HepG2 (cell line): ENCODE results near the gene C19orf73. TPM values are rescaled to one million over a fixed set of nuclear protein-coding genes. Genes with fewer than 3 reads are reported as not detected.
A peak's percentile ranks its signal among the peaks of the same experiment; 100 is the strongest.

Experiments used
- ARHGAP35 ChIP-seq: sonication (generic); formaldehyde crosslinking; IDR thresholded peaks from 2 replicates; pipeline ENCODE4 v1.9.0; 2022; ENCODE audit warnings: mild to moderate bottlenecking, inconsistent platforms, moderate library complexity, missing genetic modification reagents, borderline replicate concordance
- ATM ChIP-seq: fragments of 450-650 bp; IDR thresholded peaks from 2 replicates; pipeline ENCODE4 v1.7.1; 2017; ENCODE audit warnings: mild to moderate bottlenecking, borderline replicate concordance
- BHLHE40 ChIP-seq: IDR thresholded peaks from 2 replicates; pipeline ENCODE4 v1.6.1; 2011; ENCODE audit warnings: low read length, improper control_type of control experiment
- BORCS8-MEF2B ChIP-seq: sonication (generic); formaldehyde crosslinking; IDR thresholded peaks from 2 replicates; pipeline ENCODE4 v1.8.0; 2022; ENCODE audit warnings: mild to moderate bottlenecking, missing genetic modification reagents
- CAMTA2 ChIP-seq: sonication (generic); formaldehyde crosslinking; IDR thresholded peaks from 2 replicates; pipeline ENCODE4 v1.4.0; 2020; ENCODE audit warnings: mild to moderate bottlenecking, missing genetic modification reagents, borderline replicate concordance
- CREB1 ChIP-seq, 2 experiments: fragments of 450-650 bp in 1 of 2; IDR thresholded peaks; 2 replicates each; pipeline ENCODE4 v1.6.1; 2016 to 2017; ENCODE audit warnings: control low read depth in 1 of 2, mild to moderate bottlenecking in 1 of 2, missing compliant biosample characterization in 1 of 2, missing genetic modification characterization in 1 of 2
- ELF4 ChIP-seq: sonication (generic); formaldehyde crosslinking; IDR thresholded peaks from 2 replicates; pipeline ENCODE4 v1.5.0; 2020; ENCODE audit warnings: missing genetic modification reagents, mild to moderate bottlenecking, moderate library complexity, borderline replicate concordance
- EP300 ChIP-seq, 3 experiments: sonication (generic) in 1 of 3; formaldehyde crosslinking in 1 of 3; IDR thresholded peaks; 2 replicates each; pipeline versions ENCODE4 v1.5.1 to v1.6.1; 2011 to 2020; ENCODE audit warnings: low read depth in 2 of 3, low read length in 2 of 3, borderline replicate concordance in 1 of 3, improper control_type of control experiment in 1 of 3, mild to moderate bottlenecking in 1 of 3, missing genetic modification reagents in 1 of 3, moderate library complexity in 1 of 3
- ESRRA ChIP-seq: sonication (generic); formaldehyde crosslinking; IDR thresholded peaks from 2 replicates; pipeline ENCODE4 v1.5.1; 2020; ENCODE audit warnings: mild to moderate bottlenecking, low read depth, missing genetic modification reagents
- FOXK2 ChIP-seq: fragments of 450-650 bp; IDR thresholded peaks from 2 replicates; pipeline ENCODE4 v1.6.1; 2016
- GPN1 ChIP-seq: sonication (generic); formaldehyde crosslinking; IDR thresholded peaks from 2 replicates; pipeline ENCODE4 v1.5.1; 2020; ENCODE audit warnings: missing genetic modification reagents, borderline replicate concordance
- HOXA5 ChIP-seq: sonication (generic); formaldehyde crosslinking; IDR thresholded peaks from 2 replicates; pipeline ENCODE4 v1.4.0; 2020; ENCODE audit warnings: missing genetic modification reagents
- MIER2 ChIP-seq: IDR thresholded peaks from 2 replicates; pipeline ENCODE4 v1.6.1; 2016; ENCODE audit warnings: missing biosample characterization, missing genetic modification reagents
- SIX4 ChIP-seq: sonication (generic); formaldehyde crosslinking; IDR thresholded peaks from 2 replicates; pipeline ENCODE4 v1.4.0; 2020; ENCODE audit warnings: missing genetic modification reagents
- ZNF567 ChIP-seq: sonication (generic); formaldehyde crosslinking; IDR thresholded peaks from 2 replicates; pipeline ENCODE4 v1.8.1; 2023; ENCODE audit warnings: mild to moderate bottlenecking, missing genetic modification reagents, borderline replicate concordance
- ZNF747 ChIP-seq: sonication (generic); formaldehyde crosslinking; IDR thresholded peaks from 2 replicates; pipeline ENCODE4 v1.8.1; 2023; ENCODE audit warnings: missing genetic modification reagents, mild to moderate bottlenecking, borderline replicate concordance
- ZNF788 ChIP-seq: sonication (generic); formaldehyde crosslinking; IDR thresholded peaks from 2 replicates; pipeline ENCODE4 v1.5.0; 2020; ENCODE audit warnings: mild to moderate bottlenecking, missing genetic modification reagents, borderline replicate concordance
- ZSCAN21 ChIP-seq: sonication (generic); formaldehyde crosslinking; IDR thresholded peaks from 2 replicates; pipeline ENCODE4 v1.8.0; 2022; ENCODE audit warnings: mild to moderate bottlenecking, missing genetic modification reagents, moderate library complexity, borderline replicate concordance
- polyA plus RNA-seq, 8 experiments: library from polyadenylated mRNA; depleted of rRNA in 3 of 8; stranded (reverse) in 7 of 8; unstranded in 1 of 8; fragments of >200 nt; fragmentation: Illumina TruSeq in 4 of 8; extraction: Trizol in 4 of 8; gene quantifications; 2 replicates each; pipeline versions ENCODE4 v1.2.1 to v1.2.3, GENCODE V29; 2011 to 2016; ENCODE audit warnings: low read depth in 4 of 8, missing spikeins in 1 of 8, mixed read lengths in 1 of 8; ENCODE audit not compliant: insufficient read depth in 1 of 8
- total RNA-seq, 5 experiments: library from RNA; depleted of rRNA; stranded (reverse); fragments of >200 nt; fragmentation: Illumina TruSeq; extraction: Trizol; gene quantifications; 2 replicates each; pipeline ENCODE4 v1.2.3, GENCODE V29; 2016; ENCODE audit warnings: low read depth in 1 of 5
- TF ChIP-seq, protein P1 (sequence below): sonication (generic); formaldehyde crosslinking; IDR thresholded peaks from 2 replicates; pipeline ENCODE4 v1.5.1; 2020; ENCODE audit warnings: mild to moderate bottlenecking, missing genetic modification reagents, borderline replicate concordance
- TF ChIP-seq, protein P2 (sequence below): sonication (generic); formaldehyde crosslinking; conservative IDR thresholded peaks from 2 replicates; pipeline ENCODE4 v1.4.0; 2020; ENCODE audit warnings: missing genetic modification reagents
- TF ChIP-seq, protein P3 (sequence below): sonication (generic); formaldehyde crosslinking; IDR thresholded peaks from 2 replicates; pipeline ENCODE4 v1.5.1; 2020; ENCODE audit warnings: missing genetic modification reagents, mild to moderate bottlenecking, borderline replicate concordance

C19orf73 gene
- total and polyA plus RNA-seq, 2 of the 13 experiments (the other 11 are each of a cell fraction or from before 2014, with no cell fraction given) = 1.4 to 1.5 TPM

DNA sequence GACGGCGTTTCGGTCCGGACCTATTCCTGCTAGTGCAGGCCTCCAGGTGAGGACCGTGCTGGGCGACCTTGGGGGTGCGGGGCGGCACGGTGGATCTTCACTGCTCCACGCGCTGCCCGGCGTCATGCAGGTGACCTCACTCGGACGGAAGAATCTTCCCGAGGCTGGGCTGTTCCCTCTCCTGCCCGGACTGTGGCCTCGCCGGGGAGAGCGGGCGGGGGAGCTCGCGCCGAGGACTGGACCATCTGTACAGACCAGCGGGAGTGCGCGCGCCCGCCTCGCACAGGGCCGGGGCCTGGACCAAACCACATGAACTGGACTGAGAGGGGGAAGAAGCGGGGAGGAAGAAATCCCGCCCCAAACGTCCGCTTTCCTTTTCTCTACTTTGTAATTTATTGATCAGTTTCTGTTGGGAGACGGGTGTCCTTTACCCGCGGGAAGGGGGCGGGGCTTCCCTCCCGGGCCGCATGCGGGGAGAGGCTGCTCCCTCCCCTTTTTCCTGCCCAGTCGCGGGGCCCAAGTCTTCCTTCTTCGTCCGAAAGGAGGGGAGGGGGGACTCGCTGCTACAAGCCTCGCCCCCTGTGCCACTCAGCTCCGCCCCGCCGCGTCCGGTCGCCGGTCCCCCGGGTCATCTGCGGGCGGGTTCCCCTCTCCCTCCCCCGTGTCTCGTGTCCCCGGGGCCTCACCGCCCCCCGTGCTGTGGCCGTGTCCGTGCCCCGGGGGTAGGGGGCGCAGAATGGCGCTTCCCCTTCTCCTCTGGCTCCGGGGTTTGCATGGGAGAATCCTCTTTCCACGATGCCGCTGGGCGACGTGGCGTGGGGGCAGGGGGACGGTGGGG lies 31.4 kb upstream of the C19orf73 start (continued):
- TF ChIP-seq, protein P1, sequence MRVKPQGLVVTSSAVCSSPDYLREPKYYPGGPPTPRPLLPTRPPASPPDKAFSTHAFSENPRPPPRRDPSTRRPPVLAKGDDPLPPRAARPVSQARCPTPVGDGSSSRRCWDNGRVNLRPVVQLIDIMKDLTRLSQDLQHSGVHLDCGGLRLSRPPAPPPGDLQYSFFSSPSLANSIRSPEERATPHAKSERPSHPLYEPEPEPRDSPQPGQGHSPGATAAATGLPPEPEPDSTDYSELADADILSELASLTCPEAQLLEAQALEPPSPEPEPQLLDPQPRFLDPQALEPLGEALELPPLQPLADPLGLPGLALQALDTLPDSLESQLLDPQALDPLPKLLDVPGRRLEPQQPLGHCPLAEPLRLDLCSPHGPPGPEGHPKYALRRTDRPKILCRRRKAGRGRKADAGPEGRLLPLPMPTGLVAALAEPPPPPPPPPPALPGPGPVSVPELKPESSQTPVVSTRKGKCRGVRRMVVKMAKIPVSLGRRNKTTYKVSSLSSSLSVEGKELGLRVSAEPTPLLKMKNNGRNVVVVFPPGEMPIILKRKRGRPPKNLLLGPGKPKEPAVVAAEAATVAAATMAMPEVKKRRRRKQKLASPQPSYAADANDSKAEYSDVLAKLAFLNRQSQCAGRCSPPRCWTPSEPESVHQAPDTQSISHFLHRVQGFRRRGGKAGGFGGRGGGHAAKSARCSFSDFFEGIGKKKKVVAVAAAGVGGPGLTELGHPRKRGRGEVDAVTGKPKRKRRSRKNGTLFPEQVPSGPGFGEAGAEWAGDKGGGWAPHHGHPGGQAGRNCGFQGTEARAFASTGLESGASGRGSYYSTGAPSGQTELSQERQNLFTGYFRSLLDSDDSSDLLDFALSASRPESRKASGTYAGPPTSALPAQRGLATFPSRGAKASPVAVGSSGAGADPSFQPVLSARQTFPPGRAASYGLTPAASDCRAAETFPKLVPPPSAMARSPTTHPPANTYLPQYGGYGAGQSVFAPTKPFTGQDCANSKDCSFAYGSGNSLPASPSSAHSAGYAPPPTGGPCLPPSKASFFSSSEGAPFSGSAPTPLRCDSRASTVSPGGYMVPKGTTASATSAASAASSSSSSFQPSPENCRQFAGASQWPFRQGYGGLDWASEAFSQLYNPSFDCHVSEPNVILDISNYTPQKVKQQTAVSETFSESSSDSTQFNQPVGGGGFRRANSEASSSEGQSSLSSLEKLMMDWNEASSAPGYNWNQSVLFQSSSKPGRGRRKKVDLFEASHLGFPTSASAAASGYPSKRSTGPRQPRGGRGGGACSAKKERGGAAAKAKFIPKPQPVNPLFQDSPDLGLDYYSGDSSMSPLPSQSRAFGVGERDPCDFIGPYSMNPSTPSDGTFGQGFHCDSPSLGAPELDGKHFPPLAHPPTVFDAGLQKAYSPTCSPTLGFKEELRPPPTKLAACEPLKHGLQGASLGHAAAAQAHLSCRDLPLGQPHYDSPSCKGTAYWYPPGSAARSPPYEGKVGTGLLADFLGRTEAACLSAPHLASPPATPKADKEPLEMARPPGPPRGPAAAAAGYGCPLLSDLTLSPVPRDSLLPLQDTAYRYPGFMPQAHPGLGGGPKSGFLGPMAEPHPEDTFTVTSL (CRISPR knock-in tag) = 0 out of 2 replicates have a peak, but pooled peaks have one; percentile 28
- TF ChIP-seq BHLHE40 = peak; percentile 92
- peak; percentile 46; the same call in 1 of the 2 replicates for TF ChIP-seq CREB1 (IDR thresholded peaks at IDR 0.05)
- no peak for TF ChIP-seq CREB1 (CRISPR knock-in tag; IDR thresholded peaks at IDR 0.05)
- 0 out of 4 replicates have a peak, but pooled peaks of 1 of the 2 experiments have one; percentile 30 for TF ChIP-seq EP300 (IDR thresholded peaks at IDR 0.05; ENCODE audit: low read depth in 2 of 2, low read length in 2 of 2)
- TF ChIP-seq EP300 (CRISPR knock-in tag; IDR thresholded peaks at IDR 0.05; ENCODE audit: borderline replicate concordance) = no peak
- TF ChIP-seq, protein P2, sequence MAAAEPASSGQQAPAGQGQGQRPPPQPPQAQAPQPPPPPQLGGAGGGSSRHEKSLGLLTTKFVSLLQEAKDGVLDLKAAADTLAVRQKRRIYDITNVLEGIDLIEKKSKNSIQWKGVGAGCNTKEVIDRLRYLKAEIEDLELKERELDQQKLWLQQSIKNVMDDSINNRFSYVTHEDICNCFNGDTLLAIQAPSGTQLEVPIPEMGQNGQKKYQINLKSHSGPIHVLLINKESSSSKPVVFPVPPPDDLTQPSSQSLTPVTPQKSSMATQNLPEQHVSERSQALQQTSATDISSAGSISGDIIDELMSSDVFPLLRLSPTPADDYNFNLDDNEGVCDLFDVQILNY (CRISPR knock-in tag) = no peak
- no peak for TF ChIP-seq ATM
- TF ChIP-seq ZSCAN21 (CRISPR knock-in tag) = peak; percentile 39; the same call in 1 of the 2 replicates
- no peak for TF ChIP-seq MIER2
- no peak for TF ChIP-seq SIX4
- TF ChIP-seq HOXA5 (CRISPR knock-in tag) = no peak
- TF ChIP-seq ELF4 (CRISPR knock-in tag) = 0 out of 2 replicates have a peak, but pooled peaks have one; percentile 74
- no peak for TF ChIP-seq ARHGAP35 (CRISPR knock-in tag)
- TF ChIP-seq ZNF567 (CRISPR knock-in tag) = peak; percentile 23; the same call in 1 of the 2 replicates
- TF ChIP-seq, protein P3, sequence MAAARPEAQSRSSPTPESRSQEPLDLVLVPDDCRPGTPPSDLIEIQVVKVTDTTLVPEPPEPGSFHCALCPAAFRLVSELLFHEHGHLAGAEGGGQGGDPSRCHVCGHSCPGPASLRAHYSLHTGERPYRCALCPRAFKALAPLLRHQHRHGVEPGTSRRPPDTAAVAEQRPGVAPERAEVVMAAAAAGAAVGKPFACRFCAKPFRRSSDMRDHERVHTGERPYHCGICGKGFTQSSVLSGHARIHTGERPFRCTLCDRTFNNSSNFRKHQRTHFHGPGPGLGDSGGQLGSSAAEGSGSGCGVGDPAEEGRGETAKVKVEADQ (CRISPR knock-in tag) = no peak
- TF ChIP-seq ZNF747 = peak; percentile 75
- TF ChIP-seq ESRRA (CRISPR knock-in tag) = peak; percentile 57; the same call in 1 of the 2 replicates
- TF ChIP-seq BORCS8-MEF2B (CRISPR knock-in tag) = 0 out of 2 replicates have a peak, but pooled peaks have one; percentile 14
- no peak for TF ChIP-seq CAMTA2 (CRISPR knock-in tag)
- peak; percentile 57; the same call in 1 of the 2 replicates for TF ChIP-seq GPN1 (CRISPR knock-in tag)
- peak; percentile 93 for TF ChIP-seq FOXK2
- peak; percentile 81 for TF ChIP-seq ZNF788
